HG02840 (cell line): ENCODE data around the gene FAM170B.

Experiments used
- ATAC-seq: cut with Tn5 transposase; IDR thresholded peaks from one replicate; pipeline ENCODE4 v1.9.1; 2021; ENCODE audit warnings: mild to moderate bottlenecking, moderate library complexity, moderate number of reproducible peaks; ENCODE audit not compliant: unreplicated experiment, low FRiP score

FAM170B gene

GRCh38 chr10:49131507-49132361, 2.1 kb downstream of the FAM170B start:
- no peak for ATAC-seq

GRCh38 chr10:49129376-49129775, 4.4 kb downstream of the FAM170B start:
- ATAC-seq, result no peak

GRCh38 chr10:49128854-49129253, 5.0 kb downstream of the FAM170B start:
- ATAC-seq, result no peak

GRCh38 chr10:49123981-49124950, 9.6 kb downstream of the FAM170B start:
- no peak for ATAC-seq

- ATAC-seq, result no peak
Observed at GRCh38 chr10:49120911-49121310, 12.9 kb downstream of the FAM170B start.

- no peak for ATAC-seq
Observed at GRCh38 chr10:49119746-49120145, 14.1 kb downstream of the FAM170B start.

- ATAC-seq, result no peak
Observed at GRCh38 chr10:49118430-49119074, 15.3 kb downstream of the FAM170B start.

GRCh38 chr10:49117376-49118070, 16.3 kb downstream of the FAM170B start:
- ATAC-seq, result no peak

- ATAC-seq, result no peak
Observed at GRCh38 chr10:49116509-49117375, 17.1 kb downstream of the FAM170B start.

GRCh38 chr10:49115796-49116508, 17.9 kb downstream of the FAM170B start:
- no peak for ATAC-seq

- ATAC-seq, result no peak
Observed at GRCh38 chr10:49115015-49115795, 18.6 kb downstream of the FAM170B start, which contains the start of gene VSTM4. VSTM4 (minus strand) TSS chr10:49115522; CDS start chr10:49115485, 37 bp downstream.

- no peak for ATAC-seq
Observed at GRCh38 chr10:49114718-49115014, 19.2 kb downstream of the FAM170B start.

- ATAC-seq, result no peak
Observed at GRCh38 chr10:49113741-49114141, 20.1 kb downstream of the FAM170B start.

GRCh38 chr10:49112851-49113250, 21.0 kb downstream of the FAM170B start:
- no peak for ATAC-seq

GRCh38 chr10:49112098-49112497, 21.7 kb downstream of the FAM170B start:
- ATAC-seq, result no peak

GRCh38 chr10:49111320-49111698, 22.5 kb downstream of the FAM170B start:
- ATAC-seq, result no peak

GRCh38 chr10:49110684-49111319, 23.0 kb downstream of the FAM170B start:
- no peak for ATAC-seq
